HepG2 (cell line): Measurements from ENCODE around the gene COPS6. TPM values are rescaled to one million over a fixed set of nuclear protein-coding genes. Genes with fewer than 3 reads are reported as not detected.

ENCODE experiments used
- ATAC-seq: fragments of 200-7000 bp; cut with Tn5 transposase; 3 replicates; pipeline ENCODE4 v1.9.1; 2020; ENCODE audit warnings: mild to moderate bottlenecking, moderate library complexity
- BruUV-seq: library from RNA; stranded (reverse); fragments of 400-500 nt; replicated peaks from 2 replicates; lab custom pipeline; 2021; lab: Mats Ljungman, UMichigan
- CTCF ChIA-PET: fragments of 300-600 bp; formaldehyde crosslinking; extraction: SDS; loops from one replicate; lab custom pipeline; 2021; ENCODE audit warnings: low total read pairs, inconsistent platforms, low intra/inter-chr PET ratio; lab: Yijun Ruan, JAX
- POLR2A ChIA-PET: fragments of 350-600 bp; sonication (Branson Sonifier 250); formaldehyde crosslinking; loops from one replicate; lab custom pipeline; 2020; ENCODE audit warnings: antibody characterized with exemption, inconsistent platforms; lab: Yijun Ruan, JAX
- DNase-seq: peaks from one replicate; pipeline ENCODE4 v3.0.0-alpha.2; 2015; ENCODE audit warnings: low spot score
- FAIRE-seq: peaks from 3 replicates; lab custom pipeline; 2011; peaks lifted over from hg19 to GRCh38; lab: Jason Lieb, UNC
- H2AFZ ChIP-seq: one replicate; pipeline ENCODE4 v1.6.1; 2011; ENCODE audit warnings: low read length, inconsistent platforms
- H3K27ac ChIP-seq: fragments of 300-600 bp; 3 replicates; pipeline ENCODE4 v1.8.0; 2011; ENCODE audit warnings: mixed run types, mild to moderate bottlenecking, mixed read lengths, low read length, inconsistent platforms; ENCODE audit not compliant: insufficient read depth; ENCODE audit errors: extremely low read length
- H3K27me3 ChIP-seq, 2 experiments: fragments of 200-600 bp in 1 of 2; 2 replicates in 1 of 2; 3 replicates in 1 of 2; pipeline versions ENCODE4 v1.6.0 to v1.8.0; 2011; ENCODE audit warnings: low read length in 2 of 2, mild to moderate bottlenecking in 2 of 2, moderate library complexity in 2 of 2, inconsistent platforms in 1 of 2; ENCODE audit not compliant: insufficient read depth in 2 of 2, control insufficient read depth in 1 of 2
- H3K36me3 ChIP-seq, 2 experiments: fragments of 200-600 bp in 1 of 2; replicated peaks in 1 of 2; 2 replicates in 1 of 2; 3 replicates in 1 of 2; pipeline versions ENCODE4 v1.5.1 to v1.8.0; 2011; ENCODE audit warnings: low read length in 2 of 2, inconsistent platforms in 1 of 2; ENCODE audit not compliant: insufficient read depth in 2 of 2, control insufficient read depth in 1 of 2
- H3K4me1 ChIP-seq: 2 replicates; pipeline ENCODE4 v1.5.1; 2012; ENCODE audit warnings: low read length, inconsistent platforms; ENCODE audit not compliant: insufficient read depth
- H3K4me2 ChIP-seq: 2 replicates; pipeline ENCODE4 v1.6.0; 2011; ENCODE audit warnings: low read depth, low read length, inconsistent platforms
- H3K4me3 ChIP-seq, 3 experiments: fragments of 200-600 bp in 1 of 3; sonication (generic), shearing (Covaris generic) in 1 of 3; replicated peaks in 1 of 3; 2 replicates each; pipeline ENCODE4 v1.5.1; 2011 to 2016; ENCODE audit warnings: low read length in 3 of 3, inconsistent platforms in 2 of 3, low read depth in 2 of 3, mild to moderate bottlenecking in 2 of 3, control low read depth in 1 of 3, mixed read lengths in 1 of 3; ENCODE audit not compliant: insufficient read depth in 1 of 3
- H3K79me2 ChIP-seq: one replicate; pipeline ENCODE4 v1.6.1; 2011; ENCODE audit warnings: low read length, inconsistent platforms; ENCODE audit not compliant: insufficient read depth
- H3K9ac ChIP-seq: 2 replicates; pipeline ENCODE4 v1.6.0; 2011; ENCODE audit warnings: mild to moderate bottlenecking, low read depth, low read length, inconsistent platforms; ENCODE audit not compliant: insufficient read depth
- H3K9me3 ChIP-seq: 2 replicates; pipeline ENCODE4 v1.5.1; 2012; ENCODE audit warnings: mild to moderate bottlenecking, low read length
- H4K20me1 ChIP-seq: 2 replicates; pipeline ENCODE4 v1.6.0; 2011; ENCODE audit warnings: inconsistent platforms, mild to moderate bottlenecking, low read length, moderate library complexity; ENCODE audit not compliant: insufficient read depth
- ARNT2 ChIP-seq: sonication (generic); formaldehyde crosslinking; IDR thresholded peaks from 2 replicates; pipeline ENCODE4 v1.8.0; 2022; ENCODE audit warnings: mild to moderate bottlenecking, low read depth, missing genetic modification reagents, moderate library complexity
- NFIC ChIP-seq: IDR thresholded peaks from 2 replicates; pipeline ENCODE4 v1.6.1; 2012; ENCODE audit warnings: mild to moderate bottlenecking, low read length, inconsistent platforms
- SAFB2 ChIP-seq: sonication (generic); formaldehyde crosslinking; IDR thresholded peaks from 2 replicates; pipeline ENCODE4 v1.5.1; 2020; ENCODE audit warnings: missing genetic modification reagents, low read depth, mild to moderate bottlenecking, borderline replicate concordance
- ZNF431 ChIP-seq: sonication (generic); formaldehyde crosslinking; IDR thresholded peaks from 2 replicates; pipeline ENCODE4 v1.9.0; 2022; ENCODE audit warnings: missing genetic modification reagents, low read depth, mild to moderate bottlenecking, borderline replicate concordance
- ZNF777 ChIP-seq: sonication (generic); formaldehyde crosslinking; IDR thresholded peaks from 2 replicates; pipeline ENCODE4 v1.4.0; 2020; ENCODE audit warnings: missing genetic modification reagents
- ZSCAN9 ChIP-seq: IDR thresholded peaks from 2 replicates; pipeline ENCODE4 v1.6.1; 2016; ENCODE audit warnings: borderline replicate concordance
- WGBS: methylation state at CpG from one replicate; pipeline ENCODE4 v1.1.6; 2017; ENCODE audit warnings: low lambda C conversion rate; 5-methylcytosine and 5-hydroxymethylcytosine counted together
- in situ Hi-C: cut with HindIII; loops from 2 replicates; pipeline ENCODE4 v1.10.0; 2017; ENCODE audit warnings: low pct_unique_long_range_greater_than_20kb; ENCODE audit not compliant: extremely low pct_ligation_motif_present
- intact Hi-C: fragments of 100-400 bp; cut with micrococcal nuclease; formaldehyde crosslinking; loops from one replicate; pipeline ENCODE4 v1.10.0; 2022; ENCODE audit not compliant: unreplicated experiment
- polyA plus RNA-seq, 8 experiments: library from polyadenylated mRNA; depleted of rRNA in 3 of 8; stranded (reverse) in 7 of 8; unstranded in 1 of 8; fragments of >200 nt; fragmentation: Illumina TruSeq in 4 of 8; extraction: Trizol in 4 of 8; gene quantifications; 2 replicates each; pipeline versions ENCODE4 v1.2.1 to v1.2.3, GENCODE V29; 2011 to 2016; ENCODE audit warnings: low read depth in 4 of 8, missing spikeins in 1 of 8, mixed read lengths in 1 of 8; ENCODE audit not compliant: insufficient read depth in 1 of 8
- total RNA-seq, 5 experiments: library from RNA; depleted of rRNA; stranded (reverse); fragments of >200 nt; fragmentation: Illumina TruSeq; extraction: Trizol; gene quantifications; 2 replicates each; pipeline ENCODE4 v1.2.3, GENCODE V29; 2016; ENCODE audit warnings: low read depth in 1 of 5
- TF ChIP-seq, protein P1 (sequence below): sonication (generic); formaldehyde crosslinking; IDR thresholded peaks from 2 replicates; pipeline ENCODE4 v1.4.0; 2020; ENCODE audit warnings: missing genetic modification reagents, borderline replicate concordance
- TF ChIP-seq, protein P2 (sequence below): sonication (generic); formaldehyde crosslinking; IDR thresholded peaks from 2 replicates; pipeline ENCODE4 v1.5.1; 2020; ENCODE audit warnings: mild to moderate bottlenecking, moderate library complexity, missing genetic modification reagents

The COPS6 gene
- total and polyA plus RNA-seq, 2 of the 13 experiments (the other 11 are each of a cell fraction or from before 2014, with no cell fraction given), result 33.4 to 117 TPM

DNA sequence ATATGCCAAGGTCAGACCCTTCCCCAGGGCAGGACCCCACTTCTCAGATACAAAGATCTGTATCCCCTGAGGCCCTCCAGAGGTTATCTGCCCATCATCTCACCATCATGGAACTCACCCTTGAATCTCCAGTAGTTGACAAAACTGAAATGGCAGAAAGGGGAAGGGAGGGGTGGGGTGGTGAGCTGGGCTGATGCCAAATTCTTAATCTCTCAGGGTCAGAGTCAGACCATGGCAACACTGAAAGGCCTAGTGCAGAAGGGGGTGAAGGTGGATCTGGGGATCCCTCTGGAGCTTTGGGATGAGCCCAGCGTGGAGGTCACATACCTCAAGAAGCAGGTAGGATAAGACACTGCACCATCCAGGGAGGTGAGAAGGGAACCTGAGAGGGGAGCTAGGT is 33.8 kb downstream of the COPS6 start:
- Histone ChIP-seq H4K20me1 (no peaks in the 10 kb centered on the region), H3K79me2 (peaks cover 13% of the 10 kb centered on the region), H3K4me2 (peak overlapping the region; percentile 66)
- intact Hi-C loops (no loop called here), in situ Hi-C loops (no loop called here)
- FAIRE-seq, result no peak
- CTCF ChIA-PET, result interaction anchor here (1.2 kb wide), 1 partner anchor 10 kb away, joined by 3 read pairs; no protein-coding TSS in a partner anchor
- WGBS, result 100% methylated on average over 1 of the region's 1 CpG
- no peak for TF ChIP-seq ZNF777
- TF ChIP-seq NFIC, result 0 out of 2 replicates have a peak, but pooled peaks have one; percentile 2
- 0 out of 2 replicates have a peak, but pooled peaks have one; percentile 5 for TF ChIP-seq ARNT2 (CRISPR knock-in tag)
- TF ChIP-seq, protein P1, sequence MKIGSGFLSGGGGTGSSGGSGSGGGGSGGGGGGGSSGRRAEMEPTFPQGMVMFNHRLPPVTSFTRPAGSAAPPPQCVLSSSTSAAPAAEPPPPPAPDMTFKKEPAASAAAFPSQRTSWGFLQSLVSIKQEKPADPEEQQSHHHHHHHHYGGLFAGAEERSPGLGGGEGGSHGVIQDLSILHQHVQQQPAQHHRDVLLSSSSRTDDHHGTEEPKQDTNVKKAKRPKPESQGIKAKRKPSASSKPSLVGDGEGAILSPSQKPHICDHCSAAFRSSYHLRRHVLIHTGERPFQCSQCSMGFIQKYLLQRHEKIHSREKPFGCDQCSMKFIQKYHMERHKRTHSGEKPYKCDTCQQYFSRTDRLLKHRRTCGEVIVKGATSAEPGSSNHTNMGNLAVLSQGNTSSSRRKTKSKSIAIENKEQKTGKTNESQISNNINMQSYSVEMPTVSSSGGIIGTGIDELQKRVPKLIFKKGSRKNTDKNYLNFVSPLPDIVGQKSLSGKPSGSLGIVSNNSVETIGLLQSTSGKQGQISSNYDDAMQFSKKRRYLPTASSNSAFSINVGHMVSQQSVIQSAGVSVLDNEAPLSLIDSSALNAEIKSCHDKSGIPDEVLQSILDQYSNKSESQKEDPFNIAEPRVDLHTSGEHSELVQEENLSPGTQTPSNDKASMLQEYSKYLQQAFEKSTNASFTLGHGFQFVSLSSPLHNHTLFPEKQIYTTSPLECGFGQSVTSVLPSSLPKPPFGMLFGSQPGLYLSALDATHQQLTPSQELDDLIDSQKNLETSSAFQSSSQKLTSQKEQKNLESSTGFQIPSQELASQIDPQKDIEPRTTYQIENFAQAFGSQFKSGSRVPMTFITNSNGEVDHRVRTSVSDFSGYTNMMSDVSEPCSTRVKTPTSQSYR (CRISPR knock-in tag), result no peak
- TF ChIP-seq, protein P2, sequence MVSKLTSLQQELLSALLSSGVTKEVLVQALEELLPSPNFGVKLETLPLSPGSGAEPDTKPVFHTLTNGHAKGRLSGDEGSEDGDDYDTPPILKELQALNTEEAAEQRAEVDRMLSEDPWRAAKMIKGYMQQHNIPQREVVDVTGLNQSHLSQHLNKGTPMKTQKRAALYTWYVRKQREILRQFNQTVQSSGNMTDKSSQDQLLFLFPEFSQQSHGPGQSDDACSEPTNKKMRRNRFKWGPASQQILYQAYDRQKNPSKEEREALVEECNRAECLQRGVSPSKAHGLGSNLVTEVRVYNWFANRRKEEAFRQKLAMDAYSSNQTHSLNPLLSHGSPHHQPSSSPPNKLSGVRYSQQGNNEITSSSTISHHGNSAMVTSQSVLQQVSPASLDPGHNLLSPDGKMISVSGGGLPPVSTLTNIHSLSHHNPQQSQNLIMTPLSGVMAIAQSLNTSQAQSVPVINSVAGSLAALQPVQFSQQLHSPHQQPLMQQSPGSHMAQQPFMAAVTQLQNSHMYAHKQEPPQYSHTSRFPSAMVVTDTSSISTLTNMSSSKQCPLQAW (CRISPR knock-in tag), result 0 out of 2 replicates have a peak, but pooled peaks have one; percentile 4
- TF ChIP-seq SAFB2 (CRISPR knock-in tag), result 0 out of 2 replicates have a peak, but pooled peaks have one; percentile 11
- 0 out of 2 replicates have a peak, but pooled peaks have one; percentile 3 for TF ChIP-seq ZSCAN9 (CRISPR knock-in tag)
- no peak for TF ChIP-seq ZNF431
- TF ChIP-seq, all 625 proteins: peak for 5
- ATAC-seq (no peak), DNase-seq (no peak)
- Histone ChIP-seq H3K27ac (peak overlapping the region; percentile 66), H3K9ac (no peak overlapping the region), H3K36me3 (no peaks in the 10 kb centered on the region), H3K4me1 (peaks cover 59% of the 10 kb centered on the region), H3K27me3 (no peaks in the 10 kb centered on the region; a peak in 1 of 5 replicates), H2AFZ (no peak overlapping the region), H3K9me3 (no peaks in the 10 kb centered on the region), H3K4me3 (no peak overlapping the region)
- no TSS peak for BruUV-seq
- POLR2A ChIA-PET, result interaction anchor here (2.2 to 2.3 kb wide), 2 partner anchors 21 to 26 kb away, joined by 6 to 24 read pairs; partner anchors contain the start of genes AP4M1, LAMTOR4 and MCM7
